Measurements from ENCODE around the gene NKX1-2.

Gene NKX1-2

DNA sequence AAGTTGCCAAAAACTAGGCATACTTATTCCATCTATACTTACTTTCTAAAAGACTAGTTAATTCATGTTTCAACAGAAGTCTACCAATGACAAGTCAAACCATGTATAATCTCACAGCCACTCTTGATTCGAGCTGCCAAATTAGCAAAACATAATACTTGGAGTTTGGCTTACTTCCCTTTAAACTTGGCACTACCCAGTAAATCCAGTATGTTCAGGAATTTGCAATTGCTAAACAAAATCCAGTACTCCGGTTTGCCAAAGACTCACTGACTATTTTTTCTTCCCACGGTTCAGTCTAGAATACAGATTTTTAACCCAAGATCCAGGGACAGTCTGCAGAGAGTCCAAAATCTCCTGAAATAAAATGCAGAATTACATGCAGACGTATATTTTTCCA, 35.8 kb downstream of the NKX1-2 start:
- DNase-seq = no peak

DNA sequence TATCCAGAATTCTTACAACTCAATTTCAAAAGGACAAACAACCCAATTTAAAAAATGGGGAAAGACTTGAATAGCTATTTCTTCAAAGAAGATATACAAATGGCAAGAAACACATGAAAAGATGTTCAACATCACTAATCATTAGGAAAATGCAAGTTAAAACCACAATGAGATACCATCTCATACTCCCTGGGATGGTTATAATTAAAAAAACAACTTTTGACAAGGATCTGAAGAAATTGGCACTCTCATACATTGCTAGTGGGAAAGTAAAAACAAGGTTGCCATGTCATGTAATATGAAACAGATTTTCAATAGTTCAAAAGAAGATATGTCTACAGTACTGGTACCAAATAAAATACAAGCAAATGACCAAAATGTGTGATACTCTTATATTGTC, 40.1 kb downstream of the NKX1-2 start:
- no peak for DNase-seq

DNA sequence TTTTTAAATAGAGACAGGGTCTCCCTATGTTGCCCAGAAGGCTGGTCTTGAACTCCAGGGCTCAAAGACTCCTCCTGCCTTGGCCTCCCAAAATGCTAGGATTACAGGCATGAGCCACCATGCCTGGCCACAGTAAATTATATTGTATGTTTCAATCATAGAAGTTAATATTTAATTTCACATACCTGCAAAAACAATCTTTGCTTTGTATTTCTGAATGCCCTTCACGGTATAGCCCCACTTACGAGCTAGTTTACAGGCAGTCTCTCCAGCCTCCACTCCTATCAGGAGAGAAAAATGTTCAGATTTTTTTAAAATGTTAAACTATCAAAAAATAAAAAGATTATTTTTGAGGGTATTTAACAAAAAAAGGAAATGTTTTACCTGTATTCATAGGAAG, 41.5 kb downstream of the NKX1-2 start:
- no peak for DNase-seq

DNA sequence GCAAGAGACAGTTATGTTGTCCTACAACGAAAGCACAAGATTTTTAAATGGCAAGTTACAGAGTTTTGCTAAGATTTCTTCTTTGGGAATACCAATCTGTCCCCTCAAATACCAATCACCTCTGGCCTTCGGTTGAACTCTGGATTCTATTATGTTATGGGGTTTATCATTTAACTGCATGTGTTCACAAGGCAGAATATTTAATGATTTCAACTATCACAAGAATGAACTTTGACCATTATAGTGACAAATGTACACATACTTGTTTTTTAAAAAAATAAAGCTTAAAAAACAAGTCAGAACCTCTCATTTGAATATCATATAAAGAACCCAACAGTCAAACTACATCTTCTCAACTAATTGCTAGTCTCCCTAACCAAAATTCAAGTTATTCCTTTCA, 42.4 kb downstream of the NKX1-2 start:
- DNase-seq = no peak

DNA sequence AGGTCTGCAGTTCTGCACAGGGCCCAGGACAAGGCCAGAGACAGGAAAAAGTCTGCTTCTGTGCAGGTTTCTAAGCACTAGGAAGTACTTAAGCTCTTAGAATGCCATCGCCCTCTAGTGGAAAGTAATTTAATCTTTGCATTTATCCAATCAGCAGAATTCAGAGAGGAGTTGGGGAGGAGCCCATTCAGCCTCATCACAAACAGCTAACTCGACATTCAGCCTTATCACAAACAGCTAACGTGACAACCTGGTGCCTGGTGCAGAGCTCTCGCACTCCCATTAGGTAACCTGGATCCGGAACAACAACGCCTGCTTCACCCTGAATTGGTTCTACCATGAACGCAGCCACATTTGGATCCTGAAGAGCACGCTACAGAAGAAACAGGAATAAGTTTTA, 46.3 kb downstream of the NKX1-2 start:
- DNase-seq = peak; percentile 74

DNA sequence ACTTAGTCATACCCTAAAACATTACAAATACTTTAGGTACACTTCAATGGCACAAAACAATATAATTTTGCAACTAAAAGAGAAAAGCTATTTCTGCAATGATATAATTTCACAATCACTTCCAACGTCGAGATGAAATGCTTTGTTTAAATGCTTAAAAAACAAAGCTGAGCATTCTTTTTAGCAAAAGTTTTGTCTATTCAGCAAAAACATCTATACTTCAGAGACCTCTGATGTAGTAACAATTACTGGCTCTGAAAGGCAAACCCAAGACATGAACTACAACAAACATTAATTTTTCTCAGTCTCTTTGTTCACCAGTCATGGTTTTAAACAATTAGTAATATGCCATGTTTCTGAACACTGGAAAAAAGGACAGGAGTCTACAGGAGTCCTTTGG, 47.6 kb downstream of the NKX1-2 start:
- no peak for DNase-seq

DNA sequence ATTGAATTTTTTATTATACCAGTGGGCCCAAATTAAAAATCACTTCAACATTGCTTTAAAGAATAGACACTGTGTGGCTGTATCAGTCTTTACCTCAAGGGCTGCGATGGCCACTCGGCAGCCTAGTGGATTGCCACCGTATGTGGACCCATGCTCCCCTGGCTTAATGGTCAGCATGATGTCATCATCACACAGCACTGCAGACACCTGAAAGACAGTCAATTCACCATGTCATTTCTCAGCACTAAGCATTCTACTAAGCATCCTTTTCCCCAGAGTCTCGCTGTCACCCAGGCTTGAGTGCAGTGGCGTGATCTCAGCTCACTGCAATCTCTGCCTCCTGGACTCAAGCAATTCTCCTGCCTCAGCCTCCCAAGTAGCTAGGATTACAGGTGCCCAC, 48.2 kb downstream of the NKX1-2 start:
- no peak for DNase-seq

Data from HCEC 1CT (cell line).